Spinal cord (tissue), 10 donors: ENCODE data around the gene MAP7. TPM values are rescaled to one million over a fixed set of nuclear protein-coding genes. Genes with fewer than 3 reads are reported as not detected.
A peak's percentile ranks its signal among the peaks of the same experiment; 100 is the strongest.
"Not testable (repeated sequence)": the region's sequence is repeated elsewhere in the genome, so short reads cannot be mapped to it uniquely, and the experiment has no call there.

Experiments
- DNase-seq, 6 donors: peaks; one replicate each; pipeline versions ENCODE4 v3.0.0 to v3.0.0-alpha.2; 2013 to 2015; ENCODE audit warnings: low spot score in 6 of 6, low read depth in 4 of 6
- H3K27ac ChIP-seq: one replicate; pipeline ENCODE4 v1.5.1; 2013; ENCODE audit warnings: low read depth, low read length, control low read depth
- H3K27me3 ChIP-seq: one replicate; pipeline ENCODE4 v1.6.1; 2013; ENCODE audit warnings: low read length; ENCODE audit not compliant: control insufficient read depth, insufficient read depth
- H3K36me3 ChIP-seq: one replicate; pipeline ENCODE4 v1.6.1; 2013; ENCODE audit warnings: low read length; ENCODE audit not compliant: control insufficient read depth, insufficient read depth
- H3K4me1 ChIP-seq: one replicate; pipeline ENCODE4 v1.6.1; 2013; ENCODE audit warnings: low read length; ENCODE audit not compliant: control insufficient read depth, insufficient read depth
- H3K4me3 ChIP-seq: one replicate; pipeline ENCODE4 v1.5.1; 2013; ENCODE audit warnings: low read depth, low read length, control low read depth
- H3K9me3 ChIP-seq: one replicate; pipeline ENCODE4 v1.6.1; 2013; ENCODE audit warnings: low read length; ENCODE audit not compliant: control insufficient read depth, insufficient read depth
- WGBS: methylation state at CpG from one replicate; pipeline ENCODE4 v1.1.5; 2013; ENCODE audit warnings: missing lambda C conversion rate; ENCODE audit not compliant: insufficient coverage; 5-methylcytosine and 5-hydroxymethylcytosine counted together
- polyA plus RNA-seq, 2 donors: library from polyadenylated mRNA; unstranded; fragments of 120-200 nt; gene quantifications; one replicate each; pipeline ENCODE4 v1.2.1, GENCODE V29; 2013; ENCODE audit not compliant: insufficient read length in 2 of 2
- total RNA-seq, 2 donors: library from RNA; depleted of rRNA in 1 of 2; stranded (reverse); fragments of 120-200 nt in 1 of 2; fragments of >200 nt in 1 of 2; gene quantifications; one replicate each; pipeline versions ENCODE4 v1.2.3 to v1.2.4, GENCODE V29; 2013 to 2014
- donor health status: healthy.

Gene MAP7
- total and polyA plus RNA-seq, 4 donors: 9.9 to 19.7 (median 13.9) TPM

DNA sequence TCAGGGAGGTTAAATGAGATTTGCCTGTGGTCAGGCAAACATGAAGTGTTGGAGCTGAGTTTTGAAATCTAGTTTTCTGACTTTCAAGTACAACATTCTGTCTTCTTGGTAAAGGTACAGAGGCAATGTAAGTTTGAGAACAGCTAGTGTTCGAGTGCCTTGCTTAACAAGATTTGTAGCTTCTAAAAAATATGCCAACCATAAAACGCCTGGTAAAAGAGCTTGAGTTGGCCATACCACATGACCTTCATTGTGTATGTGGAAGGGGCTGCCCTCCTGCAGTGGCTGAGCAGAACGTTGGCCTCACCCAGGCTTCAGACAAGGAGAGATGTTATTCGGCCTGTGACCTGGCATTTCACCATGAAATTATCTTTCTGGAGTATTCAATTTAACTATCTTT is 86.5 kb downstream of the MAP7 start:
- Histone ChIP-seq H3K4me3 (no peak overlapping the region), H3K9me3 (no peaks in the 10 kb centered on the region), H3K36me3 (no peaks in the 10 kb centered on the region), H3K27me3 (no peaks in the 10 kb centered on the region), H3K4me1 (peaks cover 3% of the 10 kb centered on the region), H3K27ac (no peak overlapping the region)
- 23% methylated on average over 2 of the region's 4 CpGs for WGBS
- DNase-seq: no peak

DNA sequence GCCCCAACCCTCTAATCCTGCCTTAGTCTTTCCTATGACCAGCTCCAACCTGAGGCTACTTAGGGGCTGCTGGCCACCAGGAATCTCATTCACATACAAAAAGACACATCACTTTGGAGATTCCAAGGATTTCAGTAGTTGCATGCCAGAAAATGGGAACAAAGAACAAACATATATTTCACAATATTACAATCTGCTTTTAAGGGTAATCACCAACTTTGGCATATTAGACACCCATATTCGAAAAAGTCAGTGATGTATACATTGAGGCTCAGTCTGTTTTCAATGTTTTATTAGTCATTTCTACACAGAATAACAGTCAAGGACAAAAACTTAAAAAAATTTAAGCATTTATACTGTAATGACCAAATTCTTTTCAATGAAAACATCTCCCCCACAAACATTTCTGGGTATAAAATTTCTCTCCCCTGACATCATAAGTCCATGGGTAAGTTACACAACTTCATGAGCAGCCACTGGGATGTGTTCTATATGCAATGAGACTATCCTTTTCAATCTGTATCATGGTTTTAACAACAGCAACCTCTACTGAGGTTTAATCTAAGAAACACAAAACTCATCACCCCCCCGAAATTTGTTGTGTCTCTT is 103.5 kb downstream of the MAP7 start:
- no peaks in the 10 kb centered on the region for H3K27me3 ChIP-seq
- DNase-seq: no peak
- H3K27ac ChIP-seq: no peak overlapping the region
- no peak overlapping the region for H3K4me3 ChIP-seq
- peaks cover 6% of the 10 kb centered on the region for H3K9me3 ChIP-seq
- no peaks in the 10 kb centered on the region for H3K36me3 ChIP-seq
- no peaks in the 10 kb centered on the region for H3K4me1 ChIP-seq
- no CpG with 5 or more reads among the region's 2 CpGs for WGBS

DNA sequence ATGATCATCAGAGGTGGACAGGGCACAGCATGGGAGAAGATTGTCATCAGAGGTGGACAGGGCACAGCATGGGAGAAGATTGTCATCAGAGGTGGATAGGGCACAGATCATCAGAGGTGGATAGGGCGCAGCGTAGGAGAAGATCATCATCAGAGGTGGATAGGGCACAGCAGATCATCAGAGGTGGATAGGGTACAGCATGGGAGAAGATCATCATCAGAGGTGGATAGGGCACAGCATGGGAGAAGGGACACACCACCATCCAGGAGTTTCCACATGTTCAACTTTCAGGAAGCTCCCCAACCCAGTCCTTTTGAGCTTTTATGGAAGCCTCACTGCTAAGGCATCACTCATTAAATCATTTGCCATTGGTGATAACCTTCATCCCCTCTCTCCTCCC is 104.1 kb downstream of the MAP7 start:
- 100% methylated on average over 2 of the region's 2 CpGs for WGBS
- Histone ChIP-seq H3K36me3 (no peaks in the 10 kb centered on the region), H3K4me1 (no peaks in the 10 kb centered on the region), H3K9me3 (peaks cover under 1% of the 10 kb centered on the region), H3K27ac (no peak overlapping the region), H3K27me3 (no peaks in the 10 kb centered on the region), H3K4me3 (no peak overlapping the region)
- DNase-seq: no peak

DNA sequence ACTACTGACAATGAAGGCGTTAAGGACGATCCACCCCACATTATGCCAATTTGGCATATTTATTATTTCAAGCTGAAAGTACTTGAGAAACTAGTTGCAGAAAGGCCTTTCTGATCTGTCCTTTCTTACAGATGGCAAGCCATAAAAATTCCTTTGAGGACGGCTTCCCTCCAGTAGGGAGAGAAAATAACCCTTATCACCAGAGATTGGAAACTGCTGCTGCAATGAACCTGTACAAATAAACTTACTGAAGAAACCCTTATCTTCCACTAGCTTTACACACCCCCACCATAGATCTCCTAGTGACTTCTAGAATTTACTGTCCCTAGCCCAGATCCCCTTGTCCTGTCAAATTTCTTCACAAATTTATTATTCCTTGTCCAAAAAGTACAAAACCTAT is 105.2 kb downstream of the MAP7 start:
- no peaks in the 10 kb centered on the region for H3K4me1 ChIP-seq
- H3K27ac ChIP-seq: no peak overlapping the region
- H3K4me3 ChIP-seq: no peak overlapping the region
- H3K9me3 ChIP-seq: no peaks in the 10 kb centered on the region
- no peaks in the 10 kb centered on the region for H3K27me3 ChIP-seq
- no peaks in the 10 kb centered on the region for H3K36me3 ChIP-seq
- no peak for DNase-seq
- 33% methylated on average over 1 of the region's 3 CpGs for WGBS

DNA sequence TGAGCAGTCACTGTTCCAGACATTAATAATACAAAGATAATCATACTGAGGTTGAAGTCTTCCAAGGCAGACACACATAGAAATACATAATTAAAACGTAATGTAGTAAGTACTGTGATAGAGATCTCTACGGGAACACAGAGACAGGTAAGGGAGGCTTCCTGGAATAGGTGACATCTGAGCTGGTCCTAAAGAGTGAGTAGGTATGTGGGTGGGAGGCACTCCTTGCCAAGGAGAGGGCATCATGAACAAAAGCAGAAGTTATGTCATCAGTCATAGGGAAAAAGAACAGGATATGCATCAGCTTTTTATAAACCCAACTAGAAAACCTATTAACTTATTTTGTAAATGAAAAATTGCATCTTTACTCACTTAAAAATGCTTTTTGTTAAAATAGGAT is 110.0 kb downstream of the MAP7 start:
- Histone ChIP-seq H3K36me3 (no peaks in the 10 kb centered on the region), H3K27ac (no peak overlapping the region), H3K27me3 (no peaks in the 10 kb centered on the region), H3K4me3 (no peak overlapping the region), H3K4me1 (peaks cover 3% of the 10 kb centered on the region), H3K9me3 (no peaks in the 10 kb centered on the region)
- DNase-seq: no peak
- WGBS: 92% methylated on average over 1 of the region's 2 CpGs

DNA sequence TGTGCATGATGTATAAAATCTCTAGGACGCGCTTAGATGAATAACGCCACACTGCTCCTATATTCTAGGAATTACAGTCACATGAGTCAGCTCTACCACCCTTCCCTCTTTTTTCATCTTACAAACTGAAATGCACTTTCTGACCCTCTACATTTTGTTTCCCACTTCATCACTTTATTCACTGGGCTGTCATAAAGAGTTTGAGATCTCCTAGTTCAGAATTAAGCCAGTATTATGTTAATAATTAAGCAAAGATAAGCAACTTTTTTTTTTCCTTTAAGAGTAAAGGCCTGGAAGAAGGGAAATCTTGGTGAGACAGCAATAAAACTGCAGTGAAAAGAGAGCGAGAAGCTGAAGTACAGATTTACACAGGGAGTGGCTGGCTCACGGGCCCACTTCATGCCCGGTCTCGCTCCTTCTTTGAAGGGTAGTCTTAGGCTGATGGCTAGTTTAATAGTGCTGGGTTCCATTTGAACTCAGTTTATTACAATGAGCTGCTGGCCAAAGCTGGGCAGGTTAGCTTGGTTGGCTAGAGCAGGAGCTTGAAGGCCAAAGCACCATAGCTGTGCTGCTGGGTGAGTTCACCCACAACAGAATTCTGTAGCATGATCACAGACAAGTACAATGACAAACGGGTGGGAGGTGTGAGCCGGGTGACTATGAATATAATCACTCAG is 110.6 kb downstream of the MAP7 start:
- peaks cover 6% of the 10 kb centered on the region for H3K4me1 ChIP-seq
- no peak overlapping the region for H3K4me3 ChIP-seq
- no peaks in the 10 kb centered on the region for H3K36me3 ChIP-seq
- no peak for DNase-seq
- no peaks in the 10 kb centered on the region for H3K9me3 ChIP-seq
- no peak overlapping the region for H3K27ac ChIP-seq
- no peaks in the 10 kb centered on the region for H3K27me3 ChIP-seq
- WGBS: 93% methylated on average over 3 of the region's 9 CpGs

DNA sequence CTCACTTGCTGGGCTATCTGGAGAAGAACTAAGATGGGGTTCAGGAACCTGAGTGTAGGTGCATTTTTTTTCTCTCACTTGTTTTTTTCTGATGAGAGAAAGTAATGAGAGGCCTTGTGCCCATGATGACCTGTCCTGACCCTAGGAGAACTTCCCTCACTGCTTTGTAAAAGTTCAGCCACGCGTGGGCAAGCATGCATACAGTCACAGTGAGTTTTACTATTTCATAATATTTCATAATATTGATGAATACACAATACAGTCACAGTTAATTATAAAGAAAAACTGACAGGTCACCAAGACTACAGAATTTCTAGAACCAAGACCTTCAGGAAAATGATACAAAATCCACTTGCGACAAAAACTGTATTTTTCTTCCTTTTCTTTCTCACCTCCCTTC is 111.8 kb downstream of the MAP7 start:
- Histone ChIP-seq H3K4me1 (peaks cover 13% of the 10 kb centered on the region), H3K9me3 (no peaks in the 10 kb centered on the region), H3K27ac (no peak overlapping the region), H3K36me3 (no peaks in the 10 kb centered on the region), H3K27me3 (no peaks in the 10 kb centered on the region), H3K4me3 (no peak overlapping the region)
- WGBS: no CpG with 5 or more reads among the region's 3 CpGs
- DNase-seq: no peak

DNA sequence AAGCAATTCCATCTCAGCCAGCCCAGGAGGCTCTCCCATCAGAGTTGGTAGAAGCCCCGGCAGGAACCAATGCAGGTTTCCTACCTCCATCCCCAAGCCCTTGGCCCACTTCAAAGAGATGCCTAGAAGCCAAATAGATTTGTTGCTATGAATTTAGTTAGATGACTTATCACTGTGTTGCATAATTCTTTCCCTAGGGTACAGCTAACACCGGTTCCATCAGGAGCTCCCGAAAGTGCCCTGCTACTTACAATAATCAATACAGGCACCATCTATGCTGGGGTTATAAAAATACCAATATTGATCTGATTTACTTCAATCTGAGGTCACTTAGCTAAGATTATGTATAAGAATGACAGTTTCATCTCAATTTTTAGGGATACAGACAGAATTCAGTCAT is 113.0 kb downstream of the MAP7 start:
- H3K9me3 ChIP-seq: no peaks in the 10 kb centered on the region
- no peak for DNase-seq
- no CpG with 5 or more reads among the region's 3 CpGs for WGBS
- no peak overlapping the region for H3K27ac ChIP-seq
- H3K4me3 ChIP-seq: no peak overlapping the region
- H3K36me3 ChIP-seq: no peaks in the 10 kb centered on the region
- no peaks in the 10 kb centered on the region for H3K27me3 ChIP-seq
- peaks cover 13% of the 10 kb centered on the region for H3K4me1 ChIP-seq

DNA sequence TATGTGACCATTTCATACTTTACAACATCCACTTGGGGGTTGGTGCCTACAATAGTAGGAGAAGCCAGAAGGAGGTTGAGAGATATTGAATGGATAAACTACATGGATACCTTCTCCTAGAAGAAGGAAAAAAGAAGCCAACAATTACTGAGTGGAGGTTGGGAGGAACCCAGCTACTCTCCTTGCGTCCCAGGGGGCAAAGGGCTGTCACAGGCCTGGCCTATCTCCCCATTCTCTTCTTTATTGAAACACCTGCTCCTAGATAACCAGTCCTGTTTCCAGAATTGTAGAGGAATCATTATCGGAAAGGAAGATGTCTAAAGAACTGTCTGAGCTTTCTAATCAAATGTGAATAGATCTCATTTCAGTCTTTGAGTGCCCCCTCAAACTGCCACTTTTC is 115.1 kb downstream of the MAP7 start:
- H3K27ac ChIP-seq: peak overlapping the region; percentile 41
- WGBS: no CpG with 5 or more reads among the region's 2 CpGs
- DNase-seq: no peak

DNA sequence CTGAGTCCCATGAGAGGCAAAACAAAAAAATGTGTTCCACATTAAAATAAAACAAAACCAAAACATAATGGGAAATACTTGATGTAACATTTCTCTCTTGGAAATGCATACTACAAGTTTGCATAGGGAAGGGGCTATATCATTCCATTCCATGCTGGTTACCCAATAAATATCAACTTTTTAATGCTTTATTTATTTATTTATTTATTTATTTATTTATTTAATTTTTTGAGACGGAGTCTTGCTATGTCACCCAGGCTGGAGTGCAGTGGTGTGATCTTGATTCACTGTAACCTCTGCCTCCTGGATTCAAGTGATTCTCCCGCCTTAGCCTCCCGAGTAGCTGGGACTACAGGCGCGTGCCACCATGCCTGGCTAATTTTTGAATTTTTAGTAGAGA is 118.9 kb downstream of the MAP7 start:
- H3K36me3 ChIP-seq, H3K27ac ChIP-seq, H3K27me3 ChIP-seq, DNase-seq, H3K9me3 ChIP-seq, H3K4me3 ChIP-seq: not testable (repeated sequence)
- 95% methylated on average over 3 of the region's 5 CpGs for WGBS
- H3K4me1 ChIP-seq: peaks cover 11% of the 10 kb centered on the region

More for the DNA sequence above, 115.1 kb downstream of the MAP7 start:
- H3K4me1 ChIP-seq: peaks cover 13% of the 10 kb centered on the region
- H3K4me3 ChIP-seq: no peak overlapping the region
- no peaks in the 10 kb centered on the region for H3K36me3 ChIP-seq
- no peaks in the 10 kb centered on the region for H3K9me3 ChIP-seq
- no peaks in the 10 kb centered on the region for H3K27me3 ChIP-seq
